Mucosa of rectum (tissue), 2 donors: ENCODE data around the gene PYGM.

Source experiments
- H3K27ac ChIP-seq, 2 donors: one replicate each; pipeline ENCODE4 v1.7.0; 2013; ENCODE audit warnings: inconsistent platforms in 2 of 2, low read depth in 2 of 2, low read length in 2 of 2
- H3K27me3 ChIP-seq, 2 donors: one replicate each; pipeline ENCODE4 v1.7.0; 2013; ENCODE audit warnings: low read length in 2 of 2; ENCODE audit not compliant: control insufficient read depth in 2 of 2, insufficient read depth in 2 of 2
- H3K36me3 ChIP-seq, 2 donors: one replicate each; pipeline ENCODE4 v1.7.0; 2013; ENCODE audit warnings: low read length in 2 of 2; ENCODE audit not compliant: control insufficient read depth in 2 of 2, insufficient read depth in 2 of 2
- H3K4me1 ChIP-seq, 2 donors: one replicate each; pipeline ENCODE4 v1.7.0; 2013; ENCODE audit warnings: low read length in 2 of 2, mild to moderate bottlenecking in 1 of 2; ENCODE audit not compliant: control insufficient read depth in 2 of 2, insufficient read depth in 2 of 2
- H3K4me3 ChIP-seq, 2 donors: one replicate each; pipeline ENCODE4 v1.7.0; 2013; ENCODE audit warnings: low read length in 2 of 2
- H3K9ac ChIP-seq, 2 donors: one replicate each; pipeline ENCODE4 v1.7.0; 2013; ENCODE audit warnings: low read length in 2 of 2, low read depth in 1 of 2, mild to moderate bottlenecking in 1 of 2
- H3K9me3 ChIP-seq, 2 donors: one replicate each; pipeline ENCODE4 v1.7.0; 2013; ENCODE audit warnings: low read length in 2 of 2; ENCODE audit not compliant: control insufficient read depth in 2 of 2
- donor health status: healthy.
- donor health status: Normal muscosa, but diverticular disease.

Gene PYGM

DNA sequence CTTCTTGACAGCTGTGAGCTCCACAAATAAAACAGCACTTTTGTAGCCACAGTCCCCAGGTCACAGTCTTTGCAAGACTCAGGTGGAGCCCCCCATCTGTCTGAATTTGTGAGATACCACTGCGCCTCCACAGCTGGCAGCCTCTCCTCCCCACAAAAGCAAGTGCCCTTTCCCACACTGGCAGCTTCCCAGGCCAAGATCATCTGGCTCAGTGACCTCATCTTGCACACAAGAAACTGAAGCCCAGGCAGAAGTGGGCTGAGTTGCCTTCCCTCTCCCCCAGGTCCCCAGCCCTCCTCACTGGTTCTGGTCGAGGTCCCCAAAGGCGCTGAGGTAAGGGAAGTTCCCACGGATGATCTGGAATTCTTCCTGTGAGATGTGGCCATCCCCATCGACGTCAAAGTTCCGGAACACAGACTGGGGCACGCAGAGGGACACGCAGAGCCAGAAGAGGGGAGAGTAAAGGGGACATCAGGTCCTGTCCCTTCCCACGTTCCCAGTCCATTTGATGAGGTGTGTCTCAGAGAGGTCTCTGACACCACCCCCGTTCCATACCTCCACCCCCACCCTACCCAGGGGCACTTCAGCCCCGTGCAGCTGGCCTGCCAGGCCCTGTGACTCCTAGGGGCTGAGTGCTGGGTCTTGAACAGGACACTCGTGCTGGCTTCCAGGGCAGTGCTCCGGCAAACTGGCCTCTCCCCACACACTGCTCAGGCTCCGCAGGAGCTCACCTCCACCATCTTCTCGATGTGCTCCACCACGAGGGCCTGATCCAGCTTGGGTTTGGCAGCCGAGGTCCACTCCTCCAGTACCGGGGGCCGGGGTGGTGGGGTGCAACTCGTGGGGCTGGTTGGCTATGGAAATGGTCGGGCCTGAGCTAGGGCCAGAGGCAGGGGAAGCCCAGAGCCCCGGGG, 24.7 kb downstream of the PYGM start:
- peaks cover 2 to 7% of the 10 kb centered on the region in 2 donors for H3K27me3 ChIP-seq
- H3K4me1 ChIP-seq = no peaks in the 10 kb centered on the region
- H3K27ac ChIP-seq = no peak overlapping the region
- peaks cover 0 to 2% of the 10 kb centered on the region in 2 donors for H3K36me3 ChIP-seq
- no peak overlapping the region for H3K4me3 ChIP-seq
- H3K9ac ChIP-seq = no peak overlapping the region
- no peaks in the 10 kb centered on the region for H3K9me3 ChIP-seq

DNA sequence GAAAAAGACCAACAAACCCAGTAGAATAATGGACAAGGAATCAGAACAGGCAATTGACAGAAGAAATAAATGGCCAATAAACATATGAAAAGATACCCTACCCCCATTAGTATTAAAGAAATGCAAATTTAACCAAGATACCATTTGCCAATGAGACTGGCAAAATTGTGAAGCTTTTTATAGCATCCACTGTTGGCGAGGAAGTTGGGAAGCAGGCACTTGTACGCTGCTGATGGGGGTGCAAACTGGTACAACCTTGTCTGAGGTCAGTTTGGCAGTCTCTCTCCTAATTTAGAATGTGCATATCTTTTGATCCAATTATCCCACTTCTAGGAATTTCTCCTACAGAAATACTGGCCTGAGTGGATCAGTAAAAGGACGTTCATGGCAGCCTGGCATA, 28.2 kb downstream of the PYGM start:
- H3K4me3 ChIP-seq = no peak overlapping the region
- H3K9ac ChIP-seq = no peak overlapping the region
- H3K27me3 ChIP-seq = peaks cover 0 to 4% of the 10 kb centered on the region in 2 donors
- H3K9me3 ChIP-seq = no peaks in the 10 kb centered on the region
- H3K4me1 ChIP-seq = no peaks in the 10 kb centered on the region
- H3K36me3 ChIP-seq = no peaks in the 10 kb centered on the region
- no peak overlapping the region for H3K27ac ChIP-seq

DNA sequence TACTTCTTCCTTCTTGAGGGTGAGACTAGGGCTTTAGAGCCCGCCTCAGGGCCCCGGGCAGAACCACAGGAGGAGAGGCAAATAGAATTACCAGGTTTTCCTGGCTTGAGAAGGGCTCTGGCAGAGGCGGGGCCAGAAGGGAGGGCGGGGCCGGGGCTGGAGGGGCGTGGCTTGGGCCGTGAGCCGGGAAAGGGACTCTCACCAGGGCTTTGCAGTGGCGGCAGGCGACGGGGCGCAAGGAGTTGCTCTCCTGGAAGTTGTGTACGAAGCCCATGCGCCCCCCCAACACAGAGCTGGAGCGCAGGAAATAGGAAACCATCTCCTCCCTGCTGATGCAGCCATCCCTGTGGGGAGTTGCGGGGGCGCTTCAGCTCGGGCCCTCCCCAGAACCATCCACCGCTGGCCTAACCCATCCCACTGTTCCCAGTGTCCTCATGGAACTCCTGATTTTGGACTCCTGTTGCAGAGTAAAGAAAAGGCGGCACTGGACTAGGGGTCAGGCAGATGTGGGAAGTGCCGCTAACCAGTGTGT, 29.9 kb downstream of the PYGM start:
- Histone ChIP-seq H3K9ac (no peak overlapping the region), H3K36me3 (no peaks in the 10 kb centered on the region), H3K4me3 (no peak overlapping the region), H3K27ac (no peak overlapping the region), H3K4me1 (no peaks in the 10 kb centered on the region), H3K27me3 (peaks cover 0 to 4% of the 10 kb centered on the region in 2 donors), H3K9me3 (no peaks in the 10 kb centered on the region)

DNA sequence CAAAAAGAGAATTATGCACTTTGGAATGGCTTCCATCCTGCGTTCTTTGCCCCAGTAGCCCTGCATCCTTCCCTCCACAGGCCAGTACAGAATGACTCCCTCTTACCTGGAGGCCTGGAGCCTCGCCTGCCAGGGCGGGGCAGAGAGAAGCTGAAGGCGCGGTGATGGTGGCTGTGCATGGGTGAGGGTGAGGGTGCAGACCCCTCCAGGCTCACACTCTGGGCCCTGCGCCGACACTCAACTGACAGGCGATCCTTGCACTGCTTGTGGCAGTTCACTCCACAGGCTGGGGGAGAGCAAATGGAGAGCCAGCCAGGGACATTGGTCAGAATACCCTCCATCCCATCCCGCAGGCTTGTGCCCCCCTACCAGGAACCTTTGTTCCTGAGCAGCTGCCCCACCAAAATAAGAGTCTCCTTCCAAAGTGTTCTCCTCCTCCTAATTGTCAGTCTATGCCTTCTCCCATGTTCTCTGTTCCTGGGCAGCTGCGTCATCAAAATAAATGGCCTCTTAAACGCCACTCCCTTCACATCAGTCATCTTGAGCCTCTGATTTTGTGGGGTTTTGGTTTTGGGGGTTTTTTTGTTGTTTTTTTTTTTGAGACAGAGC, 30.9 kb downstream of the PYGM start:
- H3K27me3 ChIP-seq = peaks cover 0 to 4% of the 10 kb centered on the region in 2 donors
- no peak overlapping the region for H3K27ac ChIP-seq
- no peak overlapping the region for H3K4me3 ChIP-seq
- no peaks in the 10 kb centered on the region for H3K9me3 ChIP-seq
- H3K9ac ChIP-seq = no peak overlapping the region
- no peaks in the 10 kb centered on the region for H3K4me1 ChIP-seq
- no peaks in the 10 kb centered on the region for H3K36me3 ChIP-seq

DNA sequence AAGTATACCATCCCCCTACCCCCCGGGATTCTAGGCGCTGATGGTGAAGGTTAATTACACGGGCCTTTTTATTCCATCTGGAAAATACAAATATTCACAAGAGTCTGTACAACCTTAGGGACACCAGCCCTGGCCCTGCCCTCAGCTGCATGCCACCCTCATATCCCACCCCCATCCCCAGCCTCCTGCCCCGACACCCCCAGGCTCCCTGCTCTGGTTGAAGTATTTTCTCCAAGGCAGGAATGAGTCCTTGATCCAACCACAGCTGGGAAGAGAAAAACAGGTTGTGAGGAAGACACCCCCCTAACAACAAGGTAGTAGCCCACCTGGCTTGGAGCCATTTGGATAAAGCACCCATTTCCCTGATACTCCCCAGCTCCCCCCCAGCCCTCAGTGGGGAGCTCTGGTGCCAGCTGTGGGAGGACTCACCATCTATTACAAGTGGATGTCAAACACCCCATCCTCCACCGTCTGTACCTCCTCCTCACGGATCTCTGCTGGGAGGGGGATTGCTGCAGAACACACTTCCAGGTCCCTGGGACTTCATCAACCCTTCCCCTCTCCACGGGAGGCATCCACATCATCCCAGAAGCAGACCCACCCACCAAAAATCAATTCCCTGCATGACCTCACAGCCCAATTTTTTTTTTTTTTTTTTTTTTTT, 32.8 kb downstream of the PYGM start:
- Histone ChIP-seq H3K27ac (no peak overlapping the region), H3K27me3 (peaks cover 3 to 9% of the 10 kb centered on the region in 2 donors), H3K4me1 (peaks cover 2 to 3% of the 10 kb centered on the region in 2 donors), H3K9me3 (no peaks in the 10 kb centered on the region), H3K36me3 (no peaks in the 10 kb centered on the region), H3K4me3 (no peak overlapping the region), H3K9ac (no peak overlapping the region)

DNA sequence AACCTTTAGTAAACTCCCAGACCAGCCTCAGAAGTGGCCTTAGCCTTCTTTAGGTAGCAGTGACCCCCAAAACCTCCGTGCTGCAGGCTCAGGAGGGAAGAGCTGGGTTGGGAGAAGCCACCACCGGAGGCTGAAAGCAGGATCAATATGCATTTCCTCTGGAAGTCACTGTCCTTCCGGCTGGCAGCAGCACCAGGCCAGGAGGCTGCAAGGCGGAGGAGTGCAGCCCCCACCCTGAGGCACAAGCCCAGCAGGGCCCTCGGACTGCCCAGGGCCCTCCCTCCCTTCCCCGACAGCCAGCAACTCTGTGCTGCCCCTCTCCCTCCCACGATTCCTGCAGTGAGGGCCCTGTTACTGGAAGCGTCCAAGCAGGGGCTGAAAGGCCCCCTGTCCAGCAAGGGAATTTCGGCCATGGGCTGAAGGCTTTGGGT, 33.5 kb downstream of the PYGM start:
- Histone ChIP-seq H3K9ac (no peak overlapping the region), H3K4me1 (peaks cover 2 to 3% of the 10 kb centered on the region in 2 donors), H3K27ac (no peak overlapping the region), H3K9me3 (no peaks in the 10 kb centered on the region), H3K27me3 (peaks cover 11 to 15% of the 10 kb centered on the region in 2 donors), H3K36me3 (no peaks in the 10 kb centered on the region), H3K4me3 (no peak overlapping the region)

DNA sequence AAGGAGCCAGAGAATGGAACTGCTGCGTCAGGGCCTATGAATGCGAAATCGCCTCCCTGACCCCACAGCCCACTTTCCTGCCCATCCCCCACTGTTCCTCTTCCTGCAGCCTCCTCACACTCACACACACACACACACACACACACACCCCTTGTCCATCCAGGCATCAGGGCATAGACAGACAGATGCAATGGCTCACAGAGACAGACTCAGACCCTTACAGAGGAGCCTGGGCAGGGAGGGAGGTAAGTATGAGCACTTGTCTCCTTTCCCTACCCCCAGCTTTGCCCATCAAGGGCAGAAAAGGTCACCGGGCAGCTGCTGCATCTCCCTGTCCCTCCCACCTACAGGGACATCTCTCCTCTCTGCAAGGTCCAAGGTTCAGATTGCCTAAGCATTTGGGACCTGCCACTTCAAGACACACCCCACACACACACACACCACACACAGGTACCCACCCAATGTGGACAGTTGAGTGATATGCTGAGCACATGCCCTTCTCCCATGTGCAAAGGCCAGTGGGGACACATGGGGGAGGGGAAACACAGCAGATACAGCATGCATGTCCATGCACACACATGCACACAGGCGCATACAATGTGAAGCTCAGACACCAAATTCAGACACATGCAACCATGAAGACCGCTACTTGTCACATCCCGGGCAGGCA, 34.8 kb downstream of the PYGM start:
- Histone ChIP-seq H3K4me3 (no peak overlapping the region), H3K36me3 (no peaks in the 10 kb centered on the region), H3K27me3 (peaks cover 14 to 16% of the 10 kb centered on the region in 2 donors), H3K9me3 (no peaks in the 10 kb centered on the region), H3K9ac (no peak overlapping the region), H3K27ac (no peak overlapping the region), H3K4me1 (peaks cover 2 to 3% of the 10 kb centered on the region in 2 donors)

DNA sequence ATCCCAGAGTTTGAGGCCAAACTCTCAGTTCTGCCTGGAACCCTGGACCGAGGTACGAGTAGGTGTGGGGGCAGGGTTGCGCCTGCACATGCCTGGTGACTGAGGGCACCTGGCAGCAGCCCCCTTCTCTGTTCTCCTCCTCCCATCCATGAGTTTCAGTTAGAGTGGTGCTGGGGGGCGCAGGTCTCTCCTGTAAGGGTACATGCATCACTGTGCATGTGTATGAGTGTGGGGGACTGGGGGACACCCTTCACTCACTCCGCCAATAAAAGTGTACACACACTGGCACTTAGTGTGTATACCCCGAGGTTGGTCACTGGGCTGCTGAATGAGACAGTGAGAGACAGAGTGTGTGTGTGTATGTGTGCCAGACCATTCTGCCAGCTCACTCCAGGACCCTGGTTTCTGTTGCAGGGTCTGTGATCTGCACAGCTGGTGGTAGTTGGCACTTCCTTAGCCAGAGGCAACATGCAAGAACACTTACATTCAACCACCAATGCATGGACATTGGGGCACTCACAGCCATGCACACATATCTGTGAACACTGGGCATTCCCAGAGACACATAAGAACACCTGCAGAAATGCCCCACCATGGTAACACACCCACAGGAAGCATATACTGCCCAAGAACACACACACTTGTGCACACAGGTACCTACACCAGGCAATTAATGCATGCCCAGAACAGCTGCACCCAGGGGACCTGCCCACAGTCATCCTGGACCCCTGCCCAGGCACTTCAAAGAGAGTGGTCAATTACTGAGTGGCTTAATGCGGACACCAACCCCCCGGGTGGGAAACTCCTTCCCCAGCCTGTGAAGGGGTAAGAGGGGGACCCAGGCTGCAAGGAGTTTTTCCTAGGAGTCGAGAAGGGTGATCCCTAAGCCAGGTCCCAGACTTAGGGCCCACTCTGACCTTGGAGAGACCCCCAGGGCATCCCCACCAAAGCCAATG, 35.6 kb downstream of the PYGM start:
- Histone ChIP-seq H3K4me3 (no peak overlapping the region), H3K9me3 (no peaks in the 10 kb centered on the region), H3K4me1 (peaks cover 2 to 3% of the 10 kb centered on the region in 2 donors), H3K9ac (no peak overlapping the region), H3K36me3 (no peaks in the 10 kb centered on the region), H3K27me3 (peaks cover 15 to 18% of the 10 kb centered on the region in 2 donors), H3K27ac (no peak overlapping the region)
